Hematopoietic multipotent progenitor cell treated with erythropoietin and hydrocortisone succinate and interleukin-3 and kit ligand, for 15 days (in vitro differentiated cells): ENCODE measurements around the gene SERHL2.
"Not testable (repeated sequence)": the region's sequence is repeated elsewhere in the genome, so short reads cannot be mapped to it uniquely, and the experiment has no call there.

Experiments
- DNase-seq: peaks from one replicate; pipeline ENCODE4 v3.0.0-alpha.2; 2015; ENCODE audit warnings: low spot score

Gene SERHL2

GRCh38 chr22:42608823-42609361 is 55.1 kb downstream of the SERHL2 start:
- DNase-seq = no peak

- DNase-seq = no peak
These were observed 56.4 kb downstream of the SERHL2 start for GRCh38 chr22:42610186-42610585.

GRCh38 chr22:42611051-42611450 is 57.3 kb downstream of the SERHL2 start:
- no peak for DNase-seq

GRCh38 chr22:42612336-42612735 is 58.6 kb downstream of the SERHL2 start:
- no peak for DNase-seq

- no peak for DNase-seq
These were observed 60.1 kb downstream of the SERHL2 start for GRCh38 chr22:42613872-42614301.

- DNase-seq = peak; percentile 98
These were observed 60.7 kb downstream of the SERHL2 start, which contains the start of gene POLDIP3 for GRCh38 chr22:42614312-42615091. TSS of gene POLDIP3 (minus strand) at chr22:42614883. CDS start at chr22:42614857, 26 bp downstream.

GRCh38 chr22:42615092-42615859 is 61.5 kb downstream of the SERHL2 start:
- DNase-seq = peak; percentile 91

GRCh38 chr22:42615860-42616175 is 62.1 kb downstream of the SERHL2 start:
- not testable (repeated sequence) for DNase-seq

GRCh38 chr22:42617155-42617983 is 63.6 kb downstream of the SERHL2 start:
- no peak for DNase-seq

GRCh38 chr22:42619261-42620063 is 65.7 kb downstream of the SERHL2 start:
- no peak for DNase-seq

- DNase-seq = no peak
These were observed 66.3 kb downstream of the SERHL2 start for GRCh38 chr22:42620084-42620483.

- peak; percentile 66 for DNase-seq
These were observed 67.8 kb downstream of the SERHL2 start for GRCh38 chr22:42621505-42622002.

- no peak for DNase-seq
These were observed 68.4 kb downstream of the SERHL2 start for GRCh38 chr22:42622061-42622710.

GRCh38 chr22:42623301-42623751 is 69.6 kb downstream of the SERHL2 start:
- DNase-seq = no peak
